SK-N-SH (cell line): ENCODE results near the gene LRRC58. TPM values are rescaled to one million over a fixed set of nuclear protein-coding genes. Genes with fewer than 3 reads are reported as not detected.

Experiments
- CTCF ChIA-PET: fragments of 300-600, 350-600 bp; formaldehyde crosslinking; extraction: SDS; loops from one replicate; lab custom pipeline; 2021; lab: Yijun Ruan, JAX
- POLR2A ChIA-PET: fragments of 350-600 bp; sonication (Branson Sonifier 250); formaldehyde crosslinking; extraction: SDS; loops from one replicate; lab custom pipeline; 2020; ENCODE audit warnings: antibody characterized with exemption, inconsistent platforms; lab: Yijun Ruan, JAX
- DNase-seq: peaks from one replicate; pipeline ENCODE4 v3.0.0; 2012
- H2AFZ ChIP-seq: fragments of 200-600 bp; sonication (generic); 2 replicates; pipeline ENCODE4 v1.8.1; 2016; ENCODE audit warnings: antibody characterized with exemption, mild to moderate bottlenecking, low read depth
- H3F3A ChIP-seq: fragments of 200-600 bp; sonication (generic); replicated peaks from 2 replicates; pipeline ENCODE3; 2016; ENCODE audit warnings: antibody characterized with exemption, mild to moderate bottlenecking; ENCODE audit not compliant: insufficient read depth
- H3K27ac ChIP-seq, 2 experiments: fragments of 200-500 bp in 1 of 2; fragments of 200-600 bp in 1 of 2; sonication (Bioruptor generic) in 1 of 2; sonication (generic), shearing (Covaris generic) in 1 of 2; 2 replicates each; pipeline versions ENCODE4 v1.5.1 to v1.6.1; 2014 to 2016; ENCODE audit warnings: low read depth in 2 of 2, inconsistent platforms in 1 of 2, low read length in 1 of 2, mild to moderate bottlenecking in 1 of 2, mixed read lengths in 1 of 2
- H3K27me3 ChIP-seq: fragments of 200-600 bp; sonication (generic), shearing (Covaris generic); 2 replicates; pipeline ENCODE4 v1.6.1; 2016; ENCODE audit warnings: mixed run types; ENCODE audit not compliant: insufficient read depth
- H3K36me3 ChIP-seq, 2 experiments: fragments of 200-500 bp in 1 of 2; fragments of 200-600 bp in 1 of 2; sonication (Bioruptor generic) in 1 of 2; sonication (generic) in 1 of 2; replicated peaks in 1 of 2; 2 replicates each; pipeline versions ENCODE3 to v1.5.1; 2014 to 2016; ENCODE audit warnings: low read length in 1 of 2, mild to moderate bottlenecking in 1 of 2; ENCODE audit not compliant: insufficient read depth in 2 of 2, control insufficient read depth in 1 of 2
- H3K4me1 ChIP-seq, 2 experiments: fragments of 200-500 bp in 1 of 2; fragments of 200-600 bp in 1 of 2; sonication (Bioruptor generic) in 1 of 2; sonication (generic), shearing (Covaris generic) in 1 of 2; 2 replicates each; pipeline versions ENCODE4 v1.5.1 to v1.6.1; 2014 to 2016; ENCODE audit warnings: low read depth in 1 of 2, low read length in 1 of 2, mixed run types in 1 of 2; ENCODE audit not compliant: insufficient read depth in 2 of 2, control insufficient read depth in 1 of 2
- H3K4me2 ChIP-seq: fragments of 200-600 bp; sonication (generic), shearing (Covaris generic); 2 replicates; pipeline ENCODE4 v1.6.1; 2017; ENCODE audit warnings: mixed run types
- H3K4me3 ChIP-seq, 2 experiments: fragments of 200-500 bp in 1 of 2; fragments of 200-600 bp in 1 of 2; sonication (Bioruptor generic) in 1 of 2; sonication (generic), shearing (Covaris generic) in 1 of 2; 2 replicates each; pipeline versions ENCODE4 v1.5.1 to v1.8.1; 2014 to 2016; ENCODE audit warnings: low read depth in 2 of 2, inconsistent platforms in 1 of 2, low read length in 1 of 2, mild to moderate bottlenecking in 1 of 2, mixed read lengths in 1 of 2, moderate library complexity in 1 of 2
- H3K79me2 ChIP-seq: fragments of 200-600 bp; sonication (generic); 2 replicates; pipeline ENCODE4 v1.8.1; 2017; ENCODE audit warnings: mild to moderate bottlenecking; ENCODE audit not compliant: insufficient read depth
- H3K9ac ChIP-seq: fragments of 200-600 bp; sonication (generic); 2 replicates; pipeline ENCODE4 v1.6.1; 2017; ENCODE audit warnings: mixed run types
- H3K9me2 ChIP-seq: fragments of 200-600 bp; sonication (generic); 2 replicates; pipeline ENCODE4 v1.6.1; 2017; ENCODE audit warnings: mixed run types
- H3K9me3 ChIP-seq: fragments of 200-600 bp; sonication (generic); 2 replicates; pipeline ENCODE4 v1.6.1; 2017; ENCODE audit warnings: mixed run types, mild to moderate bottlenecking, moderate library complexity
- H4K20me1 ChIP-seq: fragments of 200-600 bp; sonication (generic); 2 replicates; pipeline ENCODE4 v1.6.1; 2017; ENCODE audit warnings: mild to moderate bottlenecking, mixed run types; ENCODE audit not compliant: insufficient read depth
- EP300 ChIP-seq, 2 experiments: IDR thresholded peaks; 2 replicates each; pipeline versions ENCODE4 v1.4.0 to v1.6.1; 2012; ENCODE audit warnings: borderline replicate concordance in 1 of 2, low read depth in 1 of 2, low read length in 1 of 2
- FOXJ3 ChIP-seq: sonication (generic); formaldehyde crosslinking; IDR thresholded peaks from 2 replicates; pipeline ENCODE4 v1.5.1; 2020; ENCODE audit warnings: mild to moderate bottlenecking, missing genetic modification reagents
- FOXM1 ChIP-seq: IDR thresholded peaks from 2 replicates; pipeline ENCODE4 v1.4.0; 2012; ENCODE audit warnings: low read depth, mild to moderate bottlenecking
- IRF3 ChIP-seq: fragments of 150-350 bp; IDR thresholded peaks from 2 replicates; pipeline ENCODE4 v1.6.1; 2016; ENCODE audit warnings: mild to moderate bottlenecking, low read depth, low read length
- JUND ChIP-seq: IDR thresholded peaks from 2 replicates; pipeline ENCODE4 v1.4.0; 2012
- MAX ChIP-seq: IDR thresholded peaks from 2 replicates; pipeline ENCODE4 v1.4.0; 2012; ENCODE audit warnings: low read depth
- MEF2A ChIP-seq: IDR thresholded peaks from 2 replicates; pipeline ENCODE4 v1.4.0; 2012; ENCODE audit warnings: low read depth, borderline replicate concordance
- NRF1 ChIP-seq: IDR thresholded peaks from 2 replicates; pipeline ENCODE4 v1.6.1; 2012; ENCODE audit warnings: low read depth, mild to moderate bottlenecking, low read length
- PBX3 ChIP-seq: IDR thresholded peaks from 2 replicates; pipeline ENCODE4; 2012
- POLR2AphosphoS5 ChIP-seq: IDR thresholded peaks from 2 replicates; pipeline ENCODE4 v1.6.1; 2012; ENCODE audit warnings: low read depth, low read length
- RAD21 ChIP-seq: IDR thresholded peaks from 2 replicates; pipeline ENCODE4 v1.6.1; 2012; ENCODE audit warnings: mild to moderate bottlenecking, low read length
- RCOR1 ChIP-seq: fragments of 150-350 bp; IDR thresholded peaks from 2 replicates; pipeline ENCODE4 v1.6.1; 2017; ENCODE audit warnings: antibody characterized with exemption, low read length
- RXRA ChIP-seq: IDR thresholded peaks from 2 replicates; pipeline ENCODE4 v1.4.0; 2012; ENCODE audit warnings: low read depth, mild to moderate bottlenecking, borderline replicate concordance
- SIN3A ChIP-seq: IDR thresholded peaks from 2 replicates; pipeline ENCODE4 v1.6.1; 2012; ENCODE audit warnings: low read depth, mild to moderate bottlenecking, low read length, moderate library complexity, borderline replicate concordance
- USF1 ChIP-seq: IDR thresholded peaks from 2 replicates; pipeline ENCODE4 v1.4.0; 2012; ENCODE audit warnings: low read depth, borderline replicate concordance
- YY1 ChIP-seq: IDR thresholded peaks from 2 replicates; pipeline ENCODE4 v1.4.0; 2012; ENCODE audit warnings: low read depth, mild to moderate bottlenecking
- ZBTB33 ChIP-seq: IDR thresholded peaks from 2 replicates; pipeline ENCODE4 v1.4.0; 2012; ENCODE audit warnings: low read depth, borderline replicate concordance
- WGBS: methylation state at CpG from one replicate; pipeline ENCODE4 v1.1.6; 2017; ENCODE audit warnings: low lambda C conversion rate; 5-methylcytosine and 5-hydroxymethylcytosine counted together
- polyA plus RNA-seq, 3 experiments: library from polyadenylated mRNA; depleted of rRNA; stranded (reverse); fragments of >200 nt; gene quantifications; 2 replicates each; pipeline ENCODE4 v1.2.3, GENCODE V29; 2012
- TF ChIP-seq, protein P1 (sequence below): IDR thresholded peaks from 2 replicates; pipeline ENCODE4 v1.6.1; 2012; ENCODE audit warnings: mild to moderate bottlenecking, low read depth, low read length, moderate library complexity

LRRC58 gene
- polyA plus RNA-seq, 1 of the 3 experiments (the other 2 are of a cell fraction): 5.8 TPM

DNA sequence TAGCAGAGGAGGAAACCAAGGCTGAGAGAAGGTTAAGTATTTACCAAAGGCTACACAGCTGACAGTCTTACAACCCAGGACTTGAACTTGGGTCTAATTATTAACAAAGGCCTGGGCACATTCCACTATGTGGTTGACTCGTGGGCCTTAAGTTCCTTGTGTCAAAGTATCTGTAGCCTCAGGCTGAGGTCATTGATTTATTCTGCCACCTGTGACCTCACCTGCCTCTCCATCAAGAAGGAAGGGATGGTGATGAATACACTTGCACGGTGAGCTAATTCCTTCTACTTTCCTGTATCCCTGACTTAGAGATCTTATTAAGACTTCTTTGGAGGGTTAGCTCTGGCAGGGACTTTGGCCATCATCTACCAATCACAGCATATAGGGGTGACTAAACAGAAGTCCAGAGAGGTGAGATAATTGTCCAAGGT is 19.9 kb upstream of the LRRC58 start:
- Histone ChIP-seq H3K27me3 (no peaks in the 10 kb centered on the region), H4K20me1 (no peaks in the 10 kb centered on the region), H3K4me3 (no peak overlapping the region), H3K79me2 (no peaks in the 10 kb centered on the region), H3K4me1 (no peaks in the 10 kb centered on the region), H3K4me2 (no peak overlapping the region), H3F3A (no peaks in the 10 kb centered on the region), H3K9me3 (no peaks in the 10 kb centered on the region), H2AFZ (no peak overlapping the region), H3K9ac (no peak overlapping the region), H3K27ac (no peak overlapping the region), H3K9me2 (no peaks in the 10 kb centered on the region), H3K36me3 (no peaks in the 10 kb centered on the region)
- POLR2A ChIA-PET: no interaction called here
- no peak for DNase-seq
- CTCF ChIA-PET: no interaction called here
- TF ChIP-seq FOXM1 (no peak), ZBTB33 (no peak), USF1 (no peak), FOXJ3 (CRISPR knock-in tag) (no peak), PBX3 (no peak), RCOR1 (no peak), EP300 (IDR thresholded peaks at IDR 0.05; ENCODE audit: borderline replicate concordance in 1 of 2, low read depth in 1 of 2, low read length in 1 of 2) (no peak), NRF1 (no peak), MEF2A (no peak), YY1 (no peak), POLR2AphosphoS5 (no peak), MAX (no peak), SIN3A (no peak), RXRA (no peak), JUND (no peak), IRF3 (no peak), RAD21 (no peak)
- TF ChIP-seq, protein P1, sequence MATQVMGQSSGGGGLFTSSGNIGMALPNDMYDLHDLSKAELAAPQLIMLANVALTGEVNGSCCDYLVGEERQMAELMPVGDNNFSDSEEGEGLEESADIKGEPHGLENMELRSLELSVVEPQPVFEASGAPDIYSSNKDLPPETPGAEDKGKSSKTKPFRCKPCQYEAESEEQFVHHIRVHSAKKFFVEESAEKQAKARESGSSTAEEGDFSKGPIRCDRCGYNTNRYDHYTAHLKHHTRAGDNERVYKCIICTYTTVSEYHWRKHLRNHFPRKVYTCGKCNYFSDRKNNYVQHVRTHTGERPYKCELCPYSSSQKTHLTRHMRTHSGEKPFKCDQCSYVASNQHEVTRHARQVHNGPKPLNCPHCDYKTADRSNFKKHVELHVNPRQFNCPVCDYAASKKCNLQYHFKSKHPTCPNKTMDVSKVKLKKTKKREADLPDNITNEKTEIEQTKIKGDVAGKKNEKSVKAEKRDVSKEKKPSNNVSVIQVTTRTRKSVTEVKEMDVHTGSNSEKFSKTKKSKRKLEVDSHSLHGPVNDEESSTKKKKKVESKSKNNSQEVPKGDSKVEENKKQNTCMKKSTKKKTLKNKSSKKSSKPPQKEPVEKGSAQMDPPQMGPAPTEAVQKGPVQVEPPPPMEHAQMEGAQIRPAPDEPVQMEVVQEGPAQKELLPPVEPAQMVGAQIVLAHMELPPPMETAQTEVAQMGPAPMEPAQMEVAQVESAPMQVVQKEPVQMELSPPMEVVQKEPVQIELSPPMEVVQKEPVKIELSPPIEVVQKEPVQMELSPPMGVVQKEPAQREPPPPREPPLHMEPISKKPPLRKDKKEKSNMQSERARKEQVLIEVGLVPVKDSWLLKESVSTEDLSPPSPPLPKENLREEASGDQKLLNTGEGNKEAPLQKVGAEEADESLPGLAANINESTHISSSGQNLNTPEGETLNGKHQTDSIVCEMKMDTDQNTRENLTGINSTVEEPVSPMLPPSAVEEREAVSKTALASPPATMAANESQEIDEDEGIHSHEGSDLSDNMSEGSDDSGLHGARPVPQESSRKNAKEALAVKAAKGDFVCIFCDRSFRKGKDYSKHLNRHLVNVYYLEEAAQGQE: no peak
- 27% methylated on average over 2 of the region's 2 CpGs for WGBS
